K562 (cell line): ENCODE data around the gene NPB. TPM values are rescaled to one million over a fixed set of nuclear protein-coding genes. Genes with fewer than 3 reads are reported as not detected.

Experiments
- ATAC-seq: fragments of 200-7000 bp; cut with Tn5 transposase; 3 replicates; pipeline ENCODE4 v1.9.1; 2020; ENCODE audit warnings: moderate library complexity
- BruUV-seq: library from RNA; stranded (reverse); fragments of 400-500 nt; replicated peaks from 2 replicates; lab custom pipeline; 2021; lab: Mats Ljungman, UMichigan
- CTCF ChIA-PET: fragments of 300-600 bp; formaldehyde crosslinking; extraction: SDS; loops from one replicate; lab custom pipeline; 2021; ENCODE audit warnings: low intra/inter-chr PET ratio; lab: Yijun Ruan, JAX
- POLR2A ChIA-PET: fragments of 300-600, 350-650 bp; sonication (Branson Sonifier 250); formaldehyde crosslinking; extraction: SDS; loops from one replicate; lab custom pipeline; 2021; ENCODE audit warnings: antibody characterized with exemption, inconsistent platforms; lab: Yijun Ruan, JAX
- DNase-seq, 4 experiments: peaks; one replicate each; pipeline versions ENCODE4 v3.0.0 to v3.0.0-alpha.2; 2011 to 2018; ENCODE audit warnings: low spot score in 3 of 4, mixed read lengths in 3 of 4; ENCODE audit errors: extremely low read depth in 1 of 4
- FAIRE-seq: peaks from 2 replicates; lab custom pipeline; 2011; peaks lifted over from hg19 to GRCh38; lab: Jason Lieb, UNC
- H2AFZ ChIP-seq: 2 replicates; pipeline ENCODE4 v1.6.0; 2011; ENCODE audit warnings: low read depth, low read length, control low read depth, inconsistent platforms
- H3K27ac ChIP-seq: fragments of 200-600 bp; 3 replicates; pipeline ENCODE4 v1.8.0; 2011; ENCODE audit warnings: low read depth, mild to moderate bottlenecking, control low read depth, inconsistent platforms, low read length, moderate library complexity, mixed read lengths; ENCODE audit errors: extremely low read depth
- H3K27me3 ChIP-seq, 2 experiments: fragments of 300-600 bp in 1 of 2; 2 replicates in 1 of 2; 3 replicates in 1 of 2; pipeline versions ENCODE4 v1.6.0 to v1.8.0; 2011; ENCODE audit warnings: inconsistent platforms in 2 of 2, low read length in 2 of 2, mild to moderate bottlenecking in 1 of 2, mixed read lengths in 1 of 2, moderate library complexity in 1 of 2; ENCODE audit not compliant: control insufficient read depth in 2 of 2, insufficient read depth in 2 of 2
- H3K36me3 ChIP-seq: fragments of 300-600 bp; 3 replicates; pipeline ENCODE4 v1.8.0; 2011; ENCODE audit warnings: mild to moderate bottlenecking, low read length, inconsistent platforms; ENCODE audit not compliant: control insufficient read depth, insufficient read depth
- H3K4me1 ChIP-seq, 2 experiments: fragments of 200-600 bp in 1 of 2; replicated peaks in 1 of 2; 2 replicates in 1 of 2; 3 replicates in 1 of 2; pipeline versions ENCODE4 v1.5.1 to v1.8.0; 2011; ENCODE audit warnings: inconsistent platforms in 2 of 2, low read length in 2 of 2, mild to moderate bottlenecking in 1 of 2, mixed read lengths in 1 of 2, moderate library complexity in 1 of 2; ENCODE audit not compliant: control insufficient read depth in 2 of 2, insufficient read depth in 2 of 2
- H3K4me2 ChIP-seq: 2 replicates; pipeline ENCODE4 v1.6.1; 2011; ENCODE audit warnings: low read length, control low read depth, inconsistent platforms, mixed read lengths; ENCODE audit not compliant: insufficient read depth
- H3K4me3 ChIP-seq: fragments of 200-600 bp; sonication (generic), shearing (Covaris generic); 2 replicates; pipeline ENCODE4 v1.5.1; 2016; ENCODE audit warnings: control low read depth, inconsistent platforms
- H3K79me2 ChIP-seq: fragments of 200-600 bp; 3 replicates; pipeline ENCODE4 v1.8.0; 2011; ENCODE audit warnings: low read length, inconsistent platforms; ENCODE audit not compliant: control insufficient read depth, insufficient read depth
- H3K9ac ChIP-seq, 2 experiments: 2 replicates each; pipeline versions ENCODE4 v1.6.0 to v1.6.1; 2011; ENCODE audit warnings: low read depth in 2 of 2, low read length in 2 of 2, control low read depth in 1 of 2, inconsistent platforms in 1 of 2, mild to moderate bottlenecking in 1 of 2, mixed read lengths in 1 of 2; ENCODE audit not compliant: insufficient read depth in 1 of 2
- H3K9me1 ChIP-seq: one replicate; pipeline ENCODE4 v1.6.0; 2011; ENCODE audit warnings: inconsistent platforms, mild to moderate bottlenecking, low read length, moderate library complexity; ENCODE audit not compliant: control insufficient read depth, insufficient read depth
- H3K9me3 ChIP-seq: replicated peaks from 2 replicates; pipeline ENCODE4 v1.5.1; 2011; ENCODE audit warnings: low read depth, low read length, inconsistent platforms; ENCODE audit not compliant: control insufficient read depth, insufficient read depth
- H4K20me1 ChIP-seq: replicated peaks from 2 replicates; pipeline ENCODE4 v1.6.1; 2011; ENCODE audit warnings: low read length, inconsistent platforms, mixed read lengths; ENCODE audit not compliant: control insufficient read depth, insufficient read depth
- MAZ ChIP-seq, 2 experiments: fragments of 450-650 bp in 1 of 2; sonication (generic) in 1 of 2; formaldehyde crosslinking; IDR thresholded peaks in 1 of 2; conservative IDR thresholded peaks in 1 of 2; 2 replicates each; pipeline versions ENCODE4 v1.4.0 to v1.5.0; 2020; ENCODE audit warnings: mild to moderate bottlenecking in 1 of 2, missing genetic modification reagents in 1 of 2
- POLR2AphosphoS2 ChIP-seq: IDR thresholded peaks from 2 replicates; pipeline ENCODE4 v1.6.1; 2012; ENCODE audit warnings: low read length, improper control_type of control experiment
- POLR2G ChIP-seq: fragments of 200-400 bp; formaldehyde crosslinking; IDR thresholded peaks from 2 replicates; pipeline ENCODE4 v1.6.1; 2017; ENCODE audit warnings: low read depth, mild to moderate bottlenecking, antibody characterized with exemption, low read length, moderate library complexity
- RBFOX2 ChIP-seq: fragments of 200-400 bp; formaldehyde crosslinking; IDR thresholded peaks from 2 replicates; pipeline ENCODE4 v1.6.1; 2017; ENCODE audit warnings: low read depth, mild to moderate bottlenecking, low read length, moderate library complexity
- ZBTB33 ChIP-seq: sonication (generic); formaldehyde crosslinking; IDR thresholded peaks from 2 replicates; pipeline ENCODE4 v1.8.1; 2023; ENCODE audit warnings: mild to moderate bottlenecking, missing genetic modification reagents
- WGBS: fragments of 100-300 bp; shearing (Covaris generic); methylation state at CpG from one replicate; pipeline ENCODE4 v1.1.6; 2016; ENCODE audit warnings: low coverage, mixed read lengths; ENCODE audit not compliant: insufficient coverage; ENCODE audit errors: missing lambda C conversion rate; 5-methylcytosine and 5-hydroxymethylcytosine counted together
- in situ Hi-C: fragments of 300-500 bp; cut with MboI; formaldehyde crosslinking; loops from 4 replicates; pipeline ENCODE4 v1.15.0; 2018; ENCODE audit warnings: inconsistent platforms, mixed read lengths
- intact Hi-C: fragments of 100-400 bp; cut with micrococcal nuclease; formaldehyde crosslinking; loops from 2 replicates; pipeline ENCODE4 v1.14.2; 2022
- polyA plus RNA-seq, 8 experiments: library from polyadenylated mRNA; depleted of rRNA in 4 of 8; stranded (reverse) in 5 of 8; unstranded in 3 of 8; fragments of >200 nt; fragmentation: Nextera tagmentation in 2 of 8; fragmentation: Illumina TruSeq in 1 of 8; extraction: Ambion mirVana in 2 of 8; extraction: Trizol in 1 of 8; gene quantifications; 2 replicates each; pipeline versions ENCODE4 v1.2.1 to v1.2.3, GENCODE V29; 2011 to 2014; ENCODE audit warnings: inconsistent platforms in 1 of 8, missing spikeins in 1 of 8
- total RNA-seq, 7 experiments: library from RNA; depleted of rRNA in 6 of 7; stranded (reverse); fragments of >200 nt in 6 of 7; fragmentation: Illumina TruSeq in 2 of 7; extraction: Trizol in 2 of 7; gene quantifications; 2 replicates each; pipeline versions ENCODE4 v1.2.1 to v1.2.3, GENCODE V29; 2011 to 2021; ENCODE audit warnings: low replicate concordance in 1 of 7
- TF ChIP-seq, protein P1 (sequence below), 2 experiments: IDR thresholded peaks in 1 of 2; conservative IDR thresholded peaks in 1 of 2; 2 replicates each; pipeline ENCODE4 v1.6.1; 2016; ENCODE audit warnings: low read depth in 2 of 2, mild to moderate bottlenecking in 1 of 2, missing compliant biosample characterization in 1 of 2, missing genetic modification characterization in 1 of 2, moderate library complexity in 1 of 2

NPB gene
- total and polyA plus RNA-seq, 9 of the 15 experiments (the other 6 are each of a cell fraction or from before 2014, with no cell fraction given) = 0.03 to 0.61 (median 0.14) TPM; not detected in 2

- Histone ChIP-seq H3K27me3 (no peaks in the 10 kb centered on the region), H3K36me3 (peaks cover 69% of the 10 kb centered on the region; the same call in 2 of the 3 replicates), H2AFZ (no peak overlapping the region), H3K4me3 (no peak overlapping the region), H3K27ac (no peak overlapping the region), H3K9me1 (peaks cover 3% of the 10 kb centered on the region), H3K79me2 (peaks cover 15% of the 10 kb centered on the region), H4K20me1 (no peaks in the 10 kb centered on the region; the same call in 1 of the 2 replicates), H3K4me2 (no peak overlapping the region), H3K4me1 (peaks cover 20 to 95% of the 10 kb centered on the region in 2 experiments), H3K9me3 (no peaks in the 10 kb centered on the region), H3K9ac (no peak overlapping the region)
- no peak for ATAC-seq
- no TSS peak for BruUV-seq
- WGBS = 82% methylated on average over 15 of the region's 16 CpGs
- CTCF ChIA-PET = no interaction called here
- intact Hi-C loops = no loop called here
- POLR2A ChIA-PET = interaction anchor here (0.5 to 0.6 kb wide), 2 partner anchors 13 to 37 kb away, joined by 3 read pairs; no protein-coding TSS in a partner anchor
- TF ChIP-seq POLR2AphosphoS2 (peak; percentile 42; the same call in 1 of the 2 replicates), RBFOX2 (peak; percentile 45; the same call in 1 of the 2 replicates), POLR2G (peak; percentile 51; the same call in 1 of the 2 replicates), ZBTB33 (CRISPR knock-in tag) (peak; percentile 52), MAZ (CRISPR knock-in tag; conservative IDR thresholded peaks at IDR 0.05 in 1 of 2, IDR thresholded peaks at IDR 0.05 in 1 of 2) (no peak)
- TF ChIP-seq, protein P1, sequence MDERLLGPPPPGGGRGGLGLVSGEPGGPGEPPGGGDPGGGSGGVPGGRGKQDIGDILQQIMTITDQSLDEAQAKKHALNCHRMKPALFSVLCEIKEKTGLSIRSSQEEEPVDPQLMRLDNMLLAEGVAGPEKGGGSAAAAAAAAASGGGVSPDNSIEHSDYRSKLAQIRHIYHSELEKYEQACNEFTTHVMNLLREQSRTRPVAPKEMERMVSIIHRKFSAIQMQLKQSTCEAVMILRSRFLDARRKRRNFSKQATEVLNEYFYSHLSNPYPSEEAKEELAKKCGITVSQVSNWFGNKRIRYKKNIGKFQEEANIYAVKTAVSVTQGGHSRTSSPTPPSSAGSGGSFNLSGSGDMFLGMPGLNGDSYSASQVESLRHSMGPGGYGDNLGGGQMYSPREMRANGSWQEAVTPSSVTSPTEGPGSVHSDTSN (CRISPR knock-in tag; IDR thresholded peaks at IDR 0.05; ENCODE audit: low read depth) = no peak
- TF ChIP-seq, protein P1 (tag; conservative IDR thresholded peaks at IDR 0.05; ENCODE audit: low read depth) = no peak
- FAIRE-seq = no peak
- DNase-seq = no peak
- in situ Hi-C loops = no loop called here
These were observed 3.4 kb downstream of the NPB start for GRCh38 chr17:81905424-81905875.
